ENCODE data around the gene SLC36A2.

The SLC36A2 gene

GRCh38 chr5:151347369-151347768, at the start of gene SLC36A2:
TSS of gene SLC36A2 (minus strand) at chr5:151347559. CDS start at chr5:151347460, 99 bp downstream.
- DNase-seq (ENCODE audit: low spot score), result no peak
- in situ Hi-C loops (cut with MboI; ENCODE audit: low sequenced_read_pairs, unreplicated experiment), result no loop called here
- TF ChIP-seq, protein P1, sequence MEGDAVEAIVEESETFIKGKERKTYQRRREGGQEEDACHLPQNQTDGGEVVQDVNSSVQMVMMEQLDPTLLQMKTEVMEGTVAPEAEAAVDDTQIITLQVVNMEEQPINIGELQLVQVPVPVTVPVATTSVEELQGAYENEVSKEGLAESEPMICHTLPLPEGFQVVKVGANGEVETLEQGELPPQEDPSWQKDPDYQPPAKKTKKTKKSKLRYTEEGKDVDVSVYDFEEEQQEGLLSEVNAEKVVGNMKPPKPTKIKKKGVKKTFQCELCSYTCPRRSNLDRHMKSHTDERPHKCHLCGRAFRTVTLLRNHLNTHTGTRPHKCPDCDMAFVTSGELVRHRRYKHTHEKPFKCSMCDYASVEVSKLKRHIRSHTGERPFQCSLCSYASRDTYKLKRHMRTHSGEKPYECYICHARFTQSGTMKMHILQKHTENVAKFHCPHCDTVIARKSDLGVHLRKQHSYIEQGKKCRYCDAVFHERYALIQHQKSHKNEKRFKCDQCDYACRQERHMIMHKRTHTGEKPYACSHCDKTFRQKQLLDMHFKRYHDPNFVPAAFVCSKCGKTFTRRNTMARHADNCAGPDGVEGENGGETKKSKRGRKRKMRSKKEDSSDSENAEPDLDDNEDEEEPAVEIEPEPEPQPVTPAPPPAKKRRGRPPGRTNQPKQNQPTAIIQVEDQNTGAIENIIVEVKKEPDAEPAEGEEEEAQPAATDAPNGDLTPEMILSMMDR (IDR thresholded peaks at IDR 0.05; ENCODE audit: borderline replicate concordance, control extremely low read depth, extremely low read depth, insufficient read depth, missing control alignments), result no peak

- no peak for DNase-seq (ENCODE audit: low spot score)
- TF ChIP-seq, protein P1 (IDR thresholded peaks at IDR 0.05; ENCODE audit: borderline replicate concordance, control extremely low read depth, extremely low read depth, insufficient read depth, missing control alignments), result no peak
- in situ Hi-C loops (cut with MboI; ENCODE audit: low sequenced_read_pairs, unreplicated experiment), result no loop called here
Observed at GRCh38 chr5:151388960-151389359, 41.6 kb upstream of the SLC36A2 start.

DNA sequence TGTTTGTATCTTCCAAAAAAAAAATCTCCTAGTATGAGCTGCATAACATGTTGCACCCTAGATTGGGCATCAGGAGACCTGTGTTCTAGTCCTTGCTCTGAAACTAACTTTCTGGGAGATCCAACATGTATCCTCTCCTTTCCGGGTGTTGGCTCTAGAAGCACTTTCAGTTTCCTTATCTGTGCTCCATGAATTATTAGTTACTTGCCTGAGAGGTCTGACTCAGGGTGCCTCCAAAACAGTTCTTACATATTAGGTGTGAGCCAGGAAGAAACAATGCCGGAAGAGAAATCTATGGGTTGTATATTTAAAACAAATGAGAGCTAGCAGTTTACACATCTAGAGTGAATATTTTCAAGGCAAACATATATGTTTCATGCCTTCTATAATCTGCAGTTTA, 36.7 kb upstream of the SLC36A2 start:
- TF ChIP-seq, protein P1 (IDR thresholded peaks at IDR 0.05; ENCODE audit: borderline replicate concordance, control extremely low read depth, extremely low read depth, insufficient read depth, missing control alignments), result no peak
- DNase-seq (ENCODE audit: low spot score), result no peak
- in situ Hi-C loops (cut with MboI; ENCODE audit: low sequenced_read_pairs, unreplicated experiment), result no loop called here

DNA sequence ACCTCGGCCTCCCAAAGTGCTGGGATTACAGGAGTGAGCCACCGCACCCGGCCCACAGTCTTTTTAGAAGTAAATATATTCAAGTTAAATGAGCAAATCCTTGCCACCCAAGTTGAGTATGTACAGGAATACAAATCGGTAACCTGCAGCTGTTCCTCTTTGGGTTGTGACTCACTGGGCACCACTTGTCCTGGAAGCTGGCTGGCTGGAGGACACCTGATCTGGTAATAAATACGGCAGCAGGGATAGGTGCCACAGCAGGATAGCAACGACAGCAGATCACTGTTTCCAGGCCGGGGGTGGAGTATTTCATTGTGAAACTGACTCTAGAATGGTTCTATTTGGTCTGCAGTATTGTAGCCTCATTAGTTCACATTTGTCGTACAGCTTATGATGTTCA, 35.7 kb upstream of the SLC36A2 start:
- no peak for DNase-seq (ENCODE audit: low spot score)
- TF ChIP-seq, protein P1 (IDR thresholded peaks at IDR 0.05; ENCODE audit: borderline replicate concordance, control extremely low read depth, extremely low read depth, insufficient read depth, missing control alignments), result no peak
- in situ Hi-C loops (cut with MboI; ENCODE audit: low sequenced_read_pairs, unreplicated experiment), result no loop called here

GRCh38 chr5:151382576-151382975, 35.2 kb upstream of the SLC36A2 start:
- TF ChIP-seq, protein P1 (IDR thresholded peaks at IDR 0.05; ENCODE audit: borderline replicate concordance, control extremely low read depth, extremely low read depth, insufficient read depth, missing control alignments), result no peak
- no peak for DNase-seq (ENCODE audit: low spot score)
- in situ Hi-C loops (cut with MboI; ENCODE audit: low sequenced_read_pairs, unreplicated experiment), result no loop called here

- DNase-seq (ENCODE audit: low spot score), result no peak
- TF ChIP-seq, protein P1 (IDR thresholded peaks at IDR 0.05; ENCODE audit: borderline replicate concordance, control extremely low read depth, extremely low read depth, insufficient read depth, missing control alignments), result no peak
- in situ Hi-C loops (cut with MboI; ENCODE audit: low sequenced_read_pairs, unreplicated experiment), result no loop called here
Observed at GRCh38 chr5:151381899-151382298, 34.5 kb upstream of the SLC36A2 start.

DNA sequence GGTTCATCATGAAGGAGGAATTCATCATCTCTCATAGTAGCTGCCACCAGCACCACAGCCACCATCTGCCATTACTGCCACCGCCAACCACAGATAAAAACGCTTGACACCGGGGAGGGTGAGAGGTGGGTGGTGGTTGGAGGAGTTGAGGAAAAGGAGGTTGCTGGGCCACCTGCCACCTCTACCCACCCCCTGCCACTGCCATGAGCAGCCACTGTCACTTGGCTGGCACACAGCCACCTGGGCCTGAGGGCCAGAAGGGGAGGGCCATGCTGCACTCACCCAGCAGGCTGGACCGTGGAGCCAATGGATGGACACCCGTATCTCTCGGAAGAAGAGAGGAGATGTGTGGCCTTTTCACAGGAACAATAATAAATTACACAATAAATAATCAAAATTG, 31.3 kb upstream of the SLC36A2 start:
- in situ Hi-C loops (cut with MboI; ENCODE audit: low sequenced_read_pairs, unreplicated experiment), result no loop called here
- no peak for DNase-seq (ENCODE audit: low spot score)
- TF ChIP-seq, protein P1 (IDR thresholded peaks at IDR 0.05; ENCODE audit: borderline replicate concordance, control extremely low read depth, extremely low read depth, insufficient read depth, missing control alignments), result no peak
